Activated naive CD8-positive, alpha-beta T cell treated with anti-CD3 and anti-CD28 coated beads, Interleukin-2, amount 10 ng/mL, durations not matched to agents 7 days and 5 days (primary cell): Measurements from ENCODE around the gene ELK3. TPM values are rescaled to one million over a fixed set of nuclear protein-coding genes. Genes with fewer than 3 reads are reported as not detected.

Experiments used
- ATAC-seq: fragments of 150-1000 bp; cut with Tn5 transposase; one replicate; pipeline ENCODE4 v1.10.0; 2021; ENCODE audit warnings: low read depth, moderate library complexity
- POLR2A ChIA-PET: fragments of 350-600 bp; sonication (Branson Sonifier 250); formaldehyde crosslinking; loops from one replicate; lab custom pipeline; 2021; ENCODE audit warnings: antibody characterized with exemption; lab: Charles Lee
- DNase-seq: peaks from one replicate; pipeline ENCODE4 v3.0.0; 2021
- H3K27ac Mint-ChIP-seq: one replicate; pipeline ENCODE4 v1.8.0; 2022; ENCODE audit warnings: mild to moderate bottlenecking, mixed read lengths
- H3K27me3 Mint-ChIP-seq: one replicate; pipeline ENCODE4 v1.8.0; 2022; ENCODE audit warnings: mild to moderate bottlenecking, moderate library complexity, mixed read lengths
- H3K36me3 Mint-ChIP-seq: one replicate; pipeline ENCODE4 v1.8.0; 2021; ENCODE audit warnings: mild to moderate bottlenecking, mixed read lengths
- H3K4me1 Mint-ChIP-seq: one replicate; pipeline ENCODE4 v1.8.0; 2021; ENCODE audit warnings: mixed read lengths
- H3K4me3 Mint-ChIP-seq: one replicate; pipeline ENCODE4 v1.8.0; 2022; ENCODE audit warnings: mild to moderate bottlenecking, moderate library complexity, mixed read lengths
- H3K9me3 Mint-ChIP-seq: one replicate; pipeline ENCODE4 v1.8.0; 2021; ENCODE audit warnings: mixed read lengths
- total RNA-seq, 2 experiments: library from RNA; stranded (reverse); gene quantifications; one replicate each; pipeline ENCODE4 v1.2.3, GENCODE V29; 2021

Gene ELK3
- total RNA-seq, 2 experiments from 2014 or later = 19.1 to 19.4 TPM

DNA sequence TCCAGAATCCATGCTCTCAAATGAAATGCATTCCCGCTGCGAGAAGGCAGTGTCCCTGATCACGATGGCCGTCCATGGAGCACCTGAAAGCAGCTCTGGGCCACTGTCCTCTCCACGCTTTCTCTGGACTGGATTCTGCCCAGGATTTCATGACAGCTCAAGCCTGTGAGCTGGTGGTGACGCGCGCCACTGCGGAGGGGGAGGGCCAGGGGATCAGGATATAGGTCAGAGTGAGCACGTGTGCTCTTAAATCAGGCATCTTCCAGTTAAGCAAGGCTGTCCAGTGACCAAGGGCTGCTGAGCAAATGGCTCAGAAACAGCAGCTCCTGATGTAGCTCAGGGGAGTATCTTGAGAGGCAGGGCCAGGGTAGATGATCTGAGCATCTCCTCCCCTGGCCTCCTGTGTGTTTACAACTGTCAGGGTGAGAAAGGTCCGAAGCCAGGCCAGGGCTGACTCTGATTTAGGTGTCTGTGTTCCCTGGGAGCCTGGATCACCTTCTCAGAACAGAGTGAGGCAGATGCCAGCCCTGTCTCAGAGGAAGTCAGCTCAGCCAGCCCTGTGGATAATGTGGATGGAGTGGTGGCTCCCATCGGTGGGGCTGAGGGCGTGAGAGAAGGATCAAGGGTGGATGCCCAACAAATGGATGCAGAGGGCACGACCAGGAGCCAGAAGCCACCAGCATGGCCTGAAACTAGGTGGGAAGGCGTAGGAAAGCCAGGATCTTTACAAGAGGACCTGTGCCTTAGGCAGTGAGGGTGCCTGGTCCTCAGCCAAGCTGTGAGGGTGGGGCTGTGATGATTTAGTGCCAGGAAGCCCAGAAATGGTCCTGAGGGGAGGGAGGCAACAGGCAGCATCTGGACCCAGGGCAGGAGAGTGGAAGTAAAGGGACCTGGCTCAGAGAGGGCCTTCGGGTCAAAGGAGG lies 55.3 kb downstream of the ELK3 start:
- no peaks in the 10 kb centered on the region for H3K9me3 Mint-ChIP-seq
- no peaks in the 10 kb centered on the region for H3K27me3 Mint-ChIP-seq
- peaks cover 19% of the 10 kb centered on the region for H3K4me1 Mint-ChIP-seq
- DNase-seq (no peak), ATAC-seq (peak; percentile 28)
- no peak overlapping the region for H3K4me3 Mint-ChIP-seq
- H3K36me3 Mint-ChIP-seq = peaks cover 38% of the 10 kb centered on the region
- POLR2A ChIA-PET = interaction anchor here (1.0 to 1.4 kb wide), 2 partner anchors 12 to 150 kb away, joined by 3 to 4 read pairs; no protein-coding TSS in a partner anchor
- H3K27ac Mint-ChIP-seq = peak overlapping the region; percentile 56

DNA sequence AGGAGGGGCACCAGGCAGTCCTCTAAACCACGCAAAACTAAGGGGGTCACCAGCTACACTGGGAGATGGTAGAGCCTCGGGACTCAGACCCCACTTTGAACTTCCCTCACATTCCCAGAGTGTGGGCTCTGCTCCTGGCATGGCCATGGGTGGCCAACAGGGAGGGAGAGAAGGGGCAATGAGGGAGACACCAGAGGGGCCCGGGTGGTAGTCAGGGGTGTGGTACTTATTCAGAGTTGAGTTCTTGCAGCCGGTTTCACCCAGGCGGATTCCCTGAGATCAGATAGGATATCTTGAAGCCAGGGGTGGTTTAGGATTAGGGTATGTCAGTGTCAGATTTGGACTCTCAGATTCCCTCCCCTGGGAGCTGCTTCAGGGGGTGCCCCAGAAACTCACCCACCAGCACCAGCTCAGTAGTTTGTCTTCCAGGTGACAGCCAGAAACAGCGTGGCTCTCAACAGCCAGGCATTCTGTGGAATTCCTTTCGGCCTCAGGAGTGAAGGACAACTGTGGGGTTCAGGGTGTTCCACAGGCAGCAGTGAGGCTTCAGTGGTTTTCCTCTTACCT lies 56.0 kb downstream of the ELK3 start:
- POLR2A ChIA-PET = interaction anchor here (1.2 to 1.4 kb wide), 2 partner anchors 11 to 149 kb away, joined by 3 to 4 read pairs; no protein-coding TSS in a partner anchor
- Mint-ChIP-seq H3K36me3 (peaks cover 38% of the 10 kb centered on the region), H3K27ac (no peak overlapping the region), H3K27me3 (no peaks in the 10 kb centered on the region), H3K9me3 (no peaks in the 10 kb centered on the region), H3K4me3 (no peak overlapping the region), H3K4me1 (peaks cover 23% of the 10 kb centered on the region)
- ATAC-seq = no peak
- no peak for DNase-seq

DNA sequence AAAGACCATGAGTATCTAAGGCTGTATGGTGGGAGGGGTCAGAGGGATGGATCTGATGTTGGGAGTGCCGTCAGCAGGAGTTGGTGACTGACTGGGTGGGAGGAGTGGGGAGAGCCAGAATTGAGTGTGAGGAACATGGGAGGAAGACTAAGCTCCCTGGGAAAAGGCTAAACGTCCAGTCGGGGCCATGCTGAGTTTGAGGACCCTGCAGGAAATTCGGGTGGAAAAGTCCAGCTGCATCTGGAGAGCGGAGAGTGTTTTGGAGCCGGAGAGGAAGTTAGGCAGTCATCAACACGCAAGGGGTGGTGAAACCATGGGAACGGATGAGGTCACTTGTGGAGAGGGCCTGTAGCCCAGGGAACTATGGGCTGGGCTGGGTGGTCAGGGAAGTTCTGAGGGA lies 60.9 kb downstream of the ELK3 start:
- DNase-seq (no peak), ATAC-seq (no peak)
- Mint-ChIP-seq H3K27ac (no peak overlapping the region), H3K36me3 (peaks cover 25% of the 10 kb centered on the region), H3K4me1 (peaks cover 20% of the 10 kb centered on the region), H3K4me3 (no peak overlapping the region), H3K9me3 (no peaks in the 10 kb centered on the region), H3K27me3 (no peaks in the 10 kb centered on the region)
- POLR2A ChIA-PET = interaction anchor here (1.0 to 1.3 kb wide), 2 partner anchors 145 kb away, joined by 4 to 5 read pairs; partner anchors contain the start of gene CDK17

DNA sequence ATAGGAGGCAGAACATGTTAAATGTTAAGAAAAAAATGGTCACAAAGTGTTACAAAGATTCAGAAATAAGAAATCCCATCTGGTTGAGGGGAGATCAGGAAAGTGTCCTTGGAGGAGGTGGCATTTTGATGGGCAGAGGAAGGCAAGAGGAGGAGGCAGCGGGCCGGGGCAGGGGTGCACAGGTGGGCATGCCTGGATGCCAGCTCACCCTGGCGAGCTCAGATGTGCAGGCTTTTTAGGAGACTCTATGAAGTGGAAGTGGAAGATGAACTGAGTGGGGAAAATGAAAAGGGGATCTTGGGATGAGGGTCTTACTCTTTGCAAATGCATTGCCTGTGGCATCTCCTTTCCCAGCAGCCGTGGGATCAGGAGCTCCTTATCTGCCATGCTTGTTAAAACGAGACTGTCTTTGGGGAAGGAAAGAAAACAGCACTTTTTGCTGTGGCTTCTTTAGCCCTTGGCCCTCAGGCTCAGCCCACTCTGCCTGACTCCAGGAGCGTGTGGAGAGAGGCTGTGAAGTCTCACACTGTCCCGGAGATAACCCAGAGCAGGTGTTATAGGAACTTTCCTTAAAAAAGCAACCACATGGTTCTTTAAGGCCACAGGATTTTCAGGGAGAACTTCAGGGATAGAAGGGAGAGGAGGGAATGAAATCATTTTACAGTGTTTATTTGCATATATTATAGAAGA lies 62.6 kb downstream of the ELK3 start:
- Mint-ChIP-seq H3K36me3 (peaks cover 25% of the 10 kb centered on the region), H3K27ac (no peak overlapping the region), H3K4me3 (no peak overlapping the region), H3K27me3 (no peaks in the 10 kb centered on the region), H3K9me3 (no peaks in the 10 kb centered on the region), H3K4me1 (peaks cover 11% of the 10 kb centered on the region)
- ATAC-seq (no peak), DNase-seq (no peak)
- POLR2A ChIA-PET = interaction anchor here (1.3 kb wide), 1 partner anchor 143 kb away, joined by 4 read pairs; the partner anchor contains the start of gene CDK17

DNA sequence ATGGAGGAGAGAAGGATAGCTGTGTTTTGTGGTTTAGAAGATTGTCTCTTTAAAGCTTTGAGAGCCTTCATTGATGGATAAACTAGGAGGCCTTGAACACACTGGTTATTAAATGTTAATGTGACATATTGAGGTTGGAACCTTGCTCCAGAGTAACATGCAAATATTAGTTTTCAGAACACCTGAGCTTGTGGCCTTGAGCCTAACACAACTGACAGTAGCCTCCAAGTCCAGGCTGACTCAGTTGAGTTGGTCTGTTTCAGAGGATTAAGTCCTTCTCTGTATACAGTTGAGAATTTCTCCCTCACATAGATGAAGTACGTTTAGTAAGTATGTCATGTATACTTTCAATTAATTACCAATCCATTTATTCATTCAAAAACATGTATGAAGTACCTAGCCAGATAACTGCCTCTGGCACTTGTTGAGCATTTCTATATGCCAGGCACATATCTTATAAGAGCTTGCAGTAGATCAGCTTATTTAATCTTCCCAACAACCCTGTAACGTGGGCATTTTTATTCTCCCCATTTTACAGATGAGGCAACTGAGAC lies 63.5 kb downstream of the ELK3 start:
- H3K27ac Mint-ChIP-seq = no peak overlapping the region
- ATAC-seq (no peak), DNase-seq (no peak)
- no peaks in the 10 kb centered on the region for H3K27me3 Mint-ChIP-seq
- POLR2A ChIA-PET = interaction anchor here (0.9 to 1.1 kb wide), 2 partner anchors 121 to 143 kb away, joined by 3 read pairs; partner anchors contain the start of gene CDK17
- H3K4me3 Mint-ChIP-seq = no peak overlapping the region
- peaks cover 11% of the 10 kb centered on the region for H3K4me1 Mint-ChIP-seq
- H3K36me3 Mint-ChIP-seq = peaks cover 17% of the 10 kb centered on the region
- no peaks in the 10 kb centered on the region for H3K9me3 Mint-ChIP-seq

DNA sequence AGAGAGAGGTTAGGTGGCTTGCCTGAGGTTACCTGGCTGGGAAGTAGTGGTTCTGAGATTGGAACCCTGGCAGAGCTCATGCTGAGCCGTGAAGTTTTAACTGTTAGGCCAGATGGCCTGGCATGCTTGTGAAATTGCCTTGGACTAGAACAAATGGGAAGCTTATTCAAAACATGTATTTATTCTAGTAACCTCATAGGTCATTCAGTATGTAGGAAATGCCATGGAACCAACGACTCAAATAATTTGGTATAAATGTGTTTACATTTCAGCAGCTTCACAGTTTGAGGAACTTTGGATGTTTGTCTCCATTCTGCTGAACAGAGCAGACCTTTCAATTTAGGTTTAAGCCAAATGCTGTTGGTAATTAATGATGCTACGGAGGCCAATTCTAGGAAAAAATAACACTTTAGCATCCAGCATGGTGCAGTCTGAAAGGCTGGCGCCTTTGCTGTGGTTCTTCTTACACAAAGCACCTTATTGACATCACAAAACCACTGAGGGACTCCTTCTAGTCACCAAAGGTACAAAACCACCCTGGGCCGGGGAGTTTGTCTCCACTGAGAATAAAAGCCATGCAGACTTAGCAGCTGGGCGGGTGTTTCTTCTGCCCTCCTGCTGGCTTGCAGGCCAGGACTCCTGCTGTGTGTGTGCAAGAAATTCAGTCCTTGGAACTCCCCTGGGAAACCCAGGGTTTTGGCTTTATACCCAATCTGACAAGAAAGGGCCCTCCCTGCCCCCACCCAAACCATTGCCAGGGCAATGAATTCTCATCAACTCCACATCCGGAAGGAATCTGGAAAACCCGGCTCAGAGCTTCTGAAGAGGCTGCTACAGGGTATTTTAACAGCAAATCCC lies 64.2 kb downstream of the ELK3 start:
- POLR2A ChIA-PET = interaction anchor here (0.8 to 1.1 kb wide), 3 partner anchors 120 to 258 kb away, joined by 3 read pairs; partner anchors contain the start of gene CDK17
- no peak overlapping the region for H3K4me3 Mint-ChIP-seq

DNA sequence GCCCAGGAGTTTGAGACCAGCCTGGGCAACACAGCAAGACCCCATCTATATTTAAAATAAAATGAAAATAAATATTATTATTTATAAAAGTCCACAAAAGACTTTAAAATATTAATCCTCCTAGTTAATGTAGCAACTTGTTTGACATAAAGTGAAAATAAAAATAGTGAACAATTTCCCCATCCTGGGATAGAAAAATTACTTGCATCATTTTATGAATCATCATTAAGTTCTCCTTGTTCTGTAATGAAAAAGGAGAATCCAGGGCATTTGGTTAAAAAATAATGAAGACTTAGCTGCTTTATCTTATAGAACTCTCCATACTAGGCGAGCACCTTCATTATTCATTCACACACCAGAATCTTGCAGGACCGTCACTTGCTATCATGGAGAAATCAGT lies 66.1 kb downstream of the ELK3 start:
- ATAC-seq (no peak), DNase-seq (no peak)
- Mint-ChIP-seq H3K4me1 (peaks cover 7% of the 10 kb centered on the region), H3K27me3 (no peaks in the 10 kb centered on the region), H3K9me3 (no peaks in the 10 kb centered on the region), H3K4me3 (no peak overlapping the region), H3K27ac (no peak overlapping the region), H3K36me3 (peaks cover 25% of the 10 kb centered on the region)
- POLR2A ChIA-PET = interaction anchor here (0.6 kb wide), 1 partner anchor 35 kb away, joined by 4 read pairs; no protein-coding TSS in a partner anchor

More for the DNA sequence above, 64.2 kb downstream of the ELK3 start:
- H3K27me3 Mint-ChIP-seq = no peaks in the 10 kb centered on the region
- peak; percentile 89 for ATAC-seq
- peaks cover 17% of the 10 kb centered on the region for H3K36me3 Mint-ChIP-seq
- H3K9me3 Mint-ChIP-seq = no peaks in the 10 kb centered on the region
- no peak for DNase-seq
- peaks cover 11% of the 10 kb centered on the region for H3K4me1 Mint-ChIP-seq
- H3K27ac Mint-ChIP-seq = no peak overlapping the region

DNA sequence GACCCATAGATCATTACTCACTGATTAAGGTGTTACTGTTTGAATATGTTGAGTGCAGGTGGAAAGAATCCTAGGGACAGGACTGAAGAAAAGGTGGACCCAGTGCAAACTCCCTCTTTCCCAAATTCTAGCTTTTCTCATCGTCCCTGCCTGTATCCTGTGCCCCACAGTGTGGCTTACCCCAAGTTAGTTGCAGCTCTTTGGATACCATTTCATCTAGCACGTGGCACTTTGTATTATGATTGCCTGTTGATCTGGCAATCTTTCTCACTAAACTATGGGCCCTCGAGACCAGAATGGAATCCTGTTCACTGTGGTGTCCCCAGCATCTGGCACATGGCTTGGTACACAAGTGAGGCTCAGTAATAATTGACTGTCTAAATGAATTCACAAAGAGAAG lies 66.5 kb downstream of the ELK3 start:
- DNase-seq = no peak
- Mint-ChIP-seq H3K36me3 (peaks cover 25% of the 10 kb centered on the region), H3K27me3 (no peaks in the 10 kb centered on the region), H3K4me3 (no peak overlapping the region), H3K4me1 (peaks cover 7% of the 10 kb centered on the region), H3K27ac (no peak overlapping the region), H3K9me3 (no peaks in the 10 kb centered on the region)
- POLR2A ChIA-PET = interaction anchor here (0.6 to 0.9 kb wide), 2 partner anchors 10 to 35 kb away, joined by 4 read pairs; no protein-coding TSS in a partner anchor
- no peak for ATAC-seq

DNA sequence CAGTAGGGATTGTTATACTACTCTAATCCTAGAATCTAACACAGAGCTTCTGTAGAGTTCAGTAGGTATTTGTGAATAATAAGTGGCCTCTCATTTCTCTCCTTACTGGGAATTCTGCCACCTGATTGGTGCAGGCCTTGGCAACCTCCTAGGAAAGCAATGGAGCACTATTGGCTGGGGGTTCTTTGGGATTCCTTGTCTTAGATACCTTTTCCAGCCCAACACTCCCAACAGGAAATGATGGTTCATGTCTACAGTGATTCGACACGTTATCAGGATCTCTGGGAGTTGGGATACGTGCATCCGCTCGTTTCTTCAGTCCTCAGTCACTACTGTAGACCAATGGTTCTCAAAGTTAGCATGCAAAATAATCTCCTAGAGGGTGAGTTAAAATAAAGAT lies 67.4 kb downstream of the ELK3 start:
- no peak overlapping the region for H3K27ac Mint-ChIP-seq
- POLR2A ChIA-PET = interaction anchor here (0.9 kb wide), 1 partner anchor 11 kb away, joined by 4 read pairs; no protein-coding TSS in a partner anchor

DNA sequence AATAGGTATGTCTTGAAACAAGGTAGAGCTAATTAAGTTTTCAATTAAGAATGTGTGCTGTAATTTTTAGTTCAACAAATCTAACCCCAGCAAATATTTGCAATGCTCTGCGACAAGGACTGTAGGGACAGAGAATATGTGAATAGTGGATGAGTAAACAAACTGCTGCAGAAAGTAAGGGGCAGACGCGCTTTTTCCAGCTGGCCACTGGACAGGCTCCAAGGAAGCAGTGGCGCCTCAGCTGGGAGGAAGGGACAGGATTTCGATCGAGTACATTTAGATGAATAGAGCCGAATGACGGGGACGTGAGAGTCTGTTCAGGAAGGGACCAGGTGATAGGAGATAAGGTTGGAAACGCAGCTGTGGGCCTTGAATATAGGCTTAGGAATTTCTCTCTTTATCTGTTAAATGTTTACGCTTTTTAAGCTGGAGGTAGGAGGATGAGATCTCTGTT lies 69.3 kb downstream of the ELK3 start:
- peak overlapping the region; percentile 11 for H3K27ac Mint-ChIP-seq
- H3K4me3 Mint-ChIP-seq = no peak overlapping the region
- peaks cover 29% of the 10 kb centered on the region for H3K36me3 Mint-ChIP-seq
- H3K9me3 Mint-ChIP-seq = no peaks in the 10 kb centered on the region
- H3K4me1 Mint-ChIP-seq = no peaks in the 10 kb centered on the region
- POLR2A ChIA-PET = no interaction called here
- DNase-seq (no peak), ATAC-seq (no peak)
- no peaks in the 10 kb centered on the region for H3K27me3 Mint-ChIP-seq

More for the DNA sequence above, 67.4 kb downstream of the ELK3 start:
- H3K4me1 Mint-ChIP-seq = peaks cover 7% of the 10 kb centered on the region
- peaks cover 25% of the 10 kb centered on the region for H3K36me3 Mint-ChIP-seq
- H3K9me3 Mint-ChIP-seq = no peaks in the 10 kb centered on the region
- ATAC-seq = no peak
- DNase-seq = no peak
- H3K27me3 Mint-ChIP-seq = no peaks in the 10 kb centered on the region
- H3K4me3 Mint-ChIP-seq = no peak overlapping the region

DNA sequence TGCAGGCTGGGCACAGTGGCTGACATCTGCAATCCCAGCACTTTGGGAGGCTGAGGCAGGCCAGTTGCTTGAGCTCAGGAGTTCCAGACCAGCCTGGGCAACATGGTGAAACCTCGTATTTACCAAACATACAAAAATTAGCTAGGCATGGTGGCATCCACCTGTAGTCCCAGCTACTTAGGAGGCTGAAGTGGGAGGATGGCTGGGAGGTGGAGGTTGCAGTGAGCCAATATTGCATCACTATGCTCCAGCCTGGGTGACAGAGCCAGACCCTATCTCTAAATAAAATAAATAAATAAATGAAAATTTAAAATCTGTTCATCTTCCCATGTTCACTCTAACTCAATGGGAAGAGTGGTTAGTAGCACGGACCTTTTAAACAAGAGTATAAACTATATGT lies 71.2 kb downstream of the ELK3 start:
- POLR2A ChIA-PET = no interaction called here
- no peak overlapping the region for H3K27ac Mint-ChIP-seq
- H3K36me3 Mint-ChIP-seq = peaks cover 31% of the 10 kb centered on the region
- no peaks in the 10 kb centered on the region for H3K27me3 Mint-ChIP-seq
- DNase-seq (no peak), ATAC-seq (no peak)
- H3K9me3 Mint-ChIP-seq = no peaks in the 10 kb centered on the region
- H3K4me3 Mint-ChIP-seq = no peak overlapping the region
- no peaks in the 10 kb centered on the region for H3K4me1 Mint-ChIP-seq

DNA sequence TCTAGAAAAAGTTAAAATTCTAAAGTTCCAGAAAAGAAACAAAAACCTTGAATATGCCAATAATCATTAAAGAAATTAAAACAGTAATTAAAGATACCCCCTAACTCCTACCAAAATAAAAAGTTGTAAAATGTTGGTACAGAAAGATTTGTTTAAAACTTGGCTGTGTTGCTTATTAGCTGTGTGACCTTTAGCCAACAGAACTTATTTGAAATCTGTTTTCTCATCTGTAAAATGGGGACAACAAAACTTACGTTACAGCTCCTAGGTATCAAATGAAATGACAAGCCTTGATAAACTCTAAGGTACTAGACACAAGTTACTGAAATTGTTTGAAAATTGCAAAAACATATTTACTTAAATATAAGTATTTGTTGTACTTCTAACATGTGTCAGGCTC lies 71.7 kb downstream of the ELK3 start:
- no peaks in the 10 kb centered on the region for H3K9me3 Mint-ChIP-seq
- H3K4me3 Mint-ChIP-seq = no peak overlapping the region
- H3K36me3 Mint-ChIP-seq = peaks cover 29% of the 10 kb centered on the region
- POLR2A ChIA-PET = no interaction called here
- DNase-seq (no peak), ATAC-seq (no peak)
- H3K4me1 Mint-ChIP-seq = no peaks in the 10 kb centered on the region
- no peak overlapping the region for H3K27ac Mint-ChIP-seq
- H3K27me3 Mint-ChIP-seq = no peaks in the 10 kb centered on the region
